ENCODE results near the gene CHD3.

The CHD3 gene

GRCh38 chr17:7848739-7849129 lies 39.9 kb upstream of the CHD3 start:
- Histone ChIP-seq H3K4me1 (ENCODE audit: control insufficient read depth, low read depth, low read length) (no peaks in the 10 kb centered on the region), H2BK120ac (ENCODE audit: low read depth, low read length) (no peak overlapping the region), H3K27ac (ENCODE audit: low read depth, low read length) (no peak overlapping the region), H3K23ac (ENCODE audit: low read length) (no peak overlapping the region), H3K9ac (ENCODE audit: low read length) (no peak overlapping the region), H3K18ac (ENCODE audit: low read length) (no peak overlapping the region), H4K5ac (ENCODE audit: low read length) (no peak overlapping the region), H2AK5ac (ENCODE audit: low read length) (no peak overlapping the region), H3K4me3 (ENCODE audit: low read length) (no peak overlapping the region), H3K56ac (ENCODE audit: low read length) (no peak overlapping the region), H2BK5ac (ENCODE audit: low read length) (no peak overlapping the region), H3K4ac (ENCODE audit: low read depth, low read length) (no peak overlapping the region), H3K79me1 (ENCODE audit: low read length) (no peaks in the 10 kb centered on the region), H3K36me3 (ENCODE audit: control insufficient read depth, insufficient read depth, low read length) (no peaks in the 10 kb centered on the region), H3K27me3 (ENCODE audit: insufficient read depth, low read length, poor library complexity) (peaks cover 7% of the 10 kb centered on the region), H3K79me2 (ENCODE audit: control insufficient read depth, insufficient read depth, low read length) (no peaks in the 10 kb centered on the region), H2BK15ac (replicated peaks; ENCODE audit: low read depth) (no peak overlapping the region), H3K4me2 (ENCODE audit: low read length) (no peak overlapping the region), H4K8ac (ENCODE audit: low read depth, low read length) (no peak overlapping the region)
- WGBS (ENCODE audit: extremely low coverage, insufficient coverage, low lambda C conversion rate) = no CpG with 5 or more reads among the region's 21 CpGs
- no peak for DNase-seq

GRCh38 chr17:7849130-7849750 lies 39.3 kb upstream of the CHD3 start:
- no peak overlapping the region for H3K18ac ChIP-seq (ENCODE audit: low read length)
- H3K27ac ChIP-seq (ENCODE audit: low read depth, low read length) = no peak overlapping the region
- H3K4me1 ChIP-seq (ENCODE audit: control insufficient read depth, low read depth, low read length) = no peaks in the 10 kb centered on the region
- no peak overlapping the region for H2BK15ac ChIP-seq (replicated peaks; ENCODE audit: low read depth)
- no peak overlapping the region for H3K56ac ChIP-seq (ENCODE audit: low read length)
- H4K5ac ChIP-seq (ENCODE audit: low read length) = no peak overlapping the region
- H3K79me1 ChIP-seq (ENCODE audit: low read length) = no peaks in the 10 kb centered on the region
- no peak overlapping the region for H3K9ac ChIP-seq (ENCODE audit: low read length)
- H3K23ac ChIP-seq (ENCODE audit: low read length) = no peak overlapping the region
- H3K4ac ChIP-seq (ENCODE audit: low read depth, low read length) = no peak overlapping the region
- no peak overlapping the region for H3K4me2 ChIP-seq (ENCODE audit: low read length)
- no peaks in the 10 kb centered on the region for H3K79me2 ChIP-seq (ENCODE audit: control insufficient read depth, insufficient read depth, low read length)
- no peak overlapping the region for H2BK120ac ChIP-seq (ENCODE audit: low read depth, low read length)
- no peaks in the 10 kb centered on the region for H3K36me3 ChIP-seq (ENCODE audit: control insufficient read depth, insufficient read depth, low read length)
- no CpG with 5 or more reads among the region's 35 CpGs for WGBS (ENCODE audit: extremely low coverage, insufficient coverage, low lambda C conversion rate)
- H2BK5ac ChIP-seq (ENCODE audit: low read length) = no peak overlapping the region
- DNase-seq = no peak
- no peak overlapping the region for H2AK5ac ChIP-seq (ENCODE audit: low read length)
- no peak overlapping the region for H4K8ac ChIP-seq (ENCODE audit: low read depth, low read length)
- H3K4me3 ChIP-seq (ENCODE audit: low read length) = no peak overlapping the region
- peaks cover 7% of the 10 kb centered on the region for H3K27me3 ChIP-seq (ENCODE audit: insufficient read depth, low read length, poor library complexity)

- no peak overlapping the region for H2BK5ac ChIP-seq (ENCODE audit: low read length)
- H3K4me3 ChIP-seq (ENCODE audit: low read length) = no peak overlapping the region
- H3K36me3 ChIP-seq (ENCODE audit: control insufficient read depth, insufficient read depth, low read length) = no peaks in the 10 kb centered on the region
- no CpG with 5 or more reads among the region's 12 CpGs for WGBS (ENCODE audit: extremely low coverage, insufficient coverage, low lambda C conversion rate)
- H2BK120ac ChIP-seq (ENCODE audit: low read depth, low read length) = no peak overlapping the region
- H2AK5ac ChIP-seq (ENCODE audit: low read length) = no peak overlapping the region
- H3K56ac ChIP-seq (ENCODE audit: low read length) = no peak overlapping the region
- no peak overlapping the region for H2BK15ac ChIP-seq (replicated peaks; ENCODE audit: low read depth)
- no peak overlapping the region for H3K27ac ChIP-seq (ENCODE audit: low read depth, low read length)
- H3K27me3 ChIP-seq (ENCODE audit: insufficient read depth, low read length, poor library complexity) = peaks cover 7% of the 10 kb centered on the region
- DNase-seq = no peak
- no peak overlapping the region for H3K9ac ChIP-seq (ENCODE audit: low read length)
- H3K79me2 ChIP-seq (ENCODE audit: control insufficient read depth, insufficient read depth, low read length) = no peaks in the 10 kb centered on the region
- no peak overlapping the region for H3K4ac ChIP-seq (ENCODE audit: low read depth, low read length)
- H4K5ac ChIP-seq (ENCODE audit: low read length) = no peak overlapping the region
- H3K79me1 ChIP-seq (ENCODE audit: low read length) = no peaks in the 10 kb centered on the region
- H3K18ac ChIP-seq (ENCODE audit: low read length) = no peak overlapping the region
- no peak overlapping the region for H3K23ac ChIP-seq (ENCODE audit: low read length)
- no peak overlapping the region for H3K4me2 ChIP-seq (ENCODE audit: low read length)
- no peak overlapping the region for H4K8ac ChIP-seq (ENCODE audit: low read depth, low read length)
- H3K4me1 ChIP-seq (ENCODE audit: control insufficient read depth, low read depth, low read length) = no peaks in the 10 kb centered on the region
Observed at GRCh38 chr17:7849751-7850504, 38.7 kb upstream of the CHD3 start.

DNA sequence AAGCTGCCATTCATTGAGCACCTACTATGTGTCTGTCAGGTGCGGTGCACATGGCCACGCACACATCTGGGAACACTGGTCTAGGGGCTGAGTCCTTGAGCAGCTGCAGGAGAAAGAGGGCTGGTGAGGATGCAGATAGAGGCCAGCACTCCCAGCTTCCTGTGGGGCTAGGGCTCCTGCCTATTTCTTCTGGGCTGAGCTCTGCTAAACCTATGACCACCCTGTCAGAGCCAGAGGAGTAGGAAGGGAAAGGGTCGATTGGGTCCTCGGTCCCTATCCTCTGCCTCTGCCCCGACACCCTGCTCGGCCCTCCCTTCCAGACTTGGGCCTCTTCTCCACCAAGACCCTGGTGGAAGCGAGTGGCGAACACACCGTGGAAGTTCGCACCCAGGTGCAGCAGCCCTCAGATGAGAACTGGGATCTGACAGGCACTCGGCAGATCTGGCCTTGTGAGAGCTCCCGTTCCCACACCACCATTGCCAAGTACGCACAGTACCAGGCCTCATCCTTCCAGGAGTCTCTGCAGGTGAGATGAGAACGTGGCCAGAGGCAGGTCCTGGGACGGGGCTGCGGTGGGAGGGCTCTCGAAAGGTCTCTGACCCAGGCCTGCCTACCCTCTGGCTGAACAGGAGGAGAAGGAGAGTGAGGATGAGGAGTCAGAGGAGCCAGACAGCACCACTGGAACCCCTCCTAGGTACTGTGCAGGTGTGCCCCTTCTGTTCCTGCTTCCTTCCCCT lies 37.7 kb upstream of the CHD3 start:
- no peak overlapping the region for H2BK15ac ChIP-seq (replicated peaks; ENCODE audit: low read depth)
- H3K79me2 ChIP-seq (ENCODE audit: control insufficient read depth, insufficient read depth, low read length) = no peaks in the 10 kb centered on the region
- H2BK5ac ChIP-seq (ENCODE audit: low read length) = no peak overlapping the region
- H3K9ac ChIP-seq (ENCODE audit: low read length) = no peak overlapping the region
- no peak overlapping the region for H4K8ac ChIP-seq (ENCODE audit: low read depth, low read length)
- peak overlapping the region; percentile 82 for H3K4me2 ChIP-seq (ENCODE audit: low read length)
- H3K4ac ChIP-seq (ENCODE audit: low read depth, low read length) = no peak overlapping the region
- H2AK5ac ChIP-seq (ENCODE audit: low read length) = no peak overlapping the region
- no peak overlapping the region for H3K23ac ChIP-seq (ENCODE audit: low read length)
- no peak overlapping the region for H3K18ac ChIP-seq (ENCODE audit: low read length)
- no peaks in the 10 kb centered on the region for H3K79me1 ChIP-seq (ENCODE audit: low read length)
- H3K36me3 ChIP-seq (ENCODE audit: control insufficient read depth, insufficient read depth, low read length) = no peaks in the 10 kb centered on the region
- H3K27me3 ChIP-seq (ENCODE audit: insufficient read depth, low read length, poor library complexity) = peaks cover 9% of the 10 kb centered on the region
- H3K27ac ChIP-seq (ENCODE audit: low read depth, low read length) = no peak overlapping the region
- peak overlapping the region; percentile 0 for H3K56ac ChIP-seq (ENCODE audit: low read length)
- peaks cover 2% of the 10 kb centered on the region for H3K4me1 ChIP-seq (ENCODE audit: control insufficient read depth, low read depth, low read length)
- H2BK120ac ChIP-seq (ENCODE audit: low read depth, low read length) = no peak overlapping the region
- no peak overlapping the region for H4K5ac ChIP-seq (ENCODE audit: low read length)
- WGBS (ENCODE audit: extremely low coverage, insufficient coverage, low lambda C conversion rate) = no CpG with 5 or more reads among the region's 17 CpGs
- H3K4me3 ChIP-seq (ENCODE audit: low read length) = no peak overlapping the region
- DNase-seq = no peak

DNA sequence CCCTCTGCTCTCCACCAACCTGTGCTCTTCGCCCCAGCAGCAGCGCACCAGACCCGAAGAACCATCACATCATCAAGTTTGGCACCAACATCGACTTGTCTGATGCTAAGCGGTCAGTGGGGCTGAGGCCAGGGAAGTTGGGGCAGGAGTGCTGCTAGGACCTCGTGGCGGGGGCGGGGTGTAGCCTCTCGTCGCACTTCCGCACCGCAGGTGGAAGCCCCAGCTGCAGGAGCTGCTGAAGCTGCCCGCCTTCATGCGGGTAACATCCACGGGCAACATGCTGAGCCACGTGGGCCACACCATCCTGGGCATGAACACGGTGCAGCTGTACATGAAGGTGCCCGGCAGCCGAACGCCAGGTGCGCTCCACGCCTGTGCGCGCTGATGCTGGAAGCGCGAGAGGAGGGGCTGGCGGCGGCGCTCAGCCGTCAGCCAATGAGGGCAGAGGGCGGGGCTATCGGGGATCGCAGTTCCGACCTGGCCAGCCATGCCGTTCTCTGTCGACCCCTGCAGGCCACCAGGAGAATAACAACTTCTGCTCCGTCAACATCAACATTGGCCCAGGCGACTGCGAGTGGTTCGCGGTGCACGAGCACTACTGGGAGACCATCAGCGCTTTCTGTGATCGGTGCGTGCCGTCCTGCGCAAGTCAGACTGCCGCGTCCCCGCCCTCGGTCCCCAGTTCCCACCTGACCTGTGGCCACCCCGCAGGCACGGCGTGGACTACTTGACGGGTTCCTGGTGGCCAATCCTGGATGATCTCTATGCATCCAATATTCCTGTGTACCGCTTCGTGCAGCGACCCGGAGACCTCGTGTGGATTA lies 36.9 kb upstream of the CHD3 start:
- H3K4ac ChIP-seq (ENCODE audit: low read depth, low read length) = no peak overlapping the region
- whole genome bisulfite sequencing (ENCODE audit: extremely low coverage, insufficient coverage, low lambda C conversion rate) = no CpG with 5 or more reads among the region's 60 CpGs
- H3K79me1 ChIP-seq (ENCODE audit: low read length) = no peaks in the 10 kb centered on the region
- H3K9ac ChIP-seq (ENCODE audit: low read length) = peak overlapping the region; percentile 50
- no peak overlapping the region for H2BK120ac ChIP-seq (ENCODE audit: low read depth, low read length)
- H3K36me3 ChIP-seq (ENCODE audit: control insufficient read depth, insufficient read depth, low read length) = no peaks in the 10 kb centered on the region
- H4K5ac ChIP-seq (ENCODE audit: low read length) = no peak overlapping the region
- H3K4me1 ChIP-seq (ENCODE audit: control insufficient read depth, low read depth, low read length) = peaks cover 2% of the 10 kb centered on the region
- no peak overlapping the region for H2BK15ac ChIP-seq (replicated peaks; ENCODE audit: low read depth)
- no peak overlapping the region for H2BK5ac ChIP-seq (ENCODE audit: low read length)
- H3K56ac ChIP-seq (ENCODE audit: low read length) = peak overlapping the region; percentile 0
- H3K4me3 ChIP-seq (ENCODE audit: low read length) = peak overlapping the region; percentile 27
- peak overlapping the region; percentile 82 for H3K4me2 ChIP-seq (ENCODE audit: low read length)
- H4K8ac ChIP-seq (ENCODE audit: low read depth, low read length) = no peak overlapping the region
- no peak overlapping the region for H3K18ac ChIP-seq (ENCODE audit: low read length)
- no peak overlapping the region for H3K23ac ChIP-seq (ENCODE audit: low read length)
- no peak overlapping the region for H2AK5ac ChIP-seq (ENCODE audit: low read length)
- no peaks in the 10 kb centered on the region for H3K79me2 ChIP-seq (ENCODE audit: control insufficient read depth, insufficient read depth, low read length)
- H3K27me3 ChIP-seq (ENCODE audit: insufficient read depth, low read length, poor library complexity) = peaks cover 9% of the 10 kb centered on the region
- peak; percentile 93 for DNase-seq
- H3K27ac ChIP-seq (ENCODE audit: low read depth, low read length) = no peak overlapping the region
